ENCODE results near the gene CFAP46. TPM values are rescaled to one million over a fixed set of nuclear protein-coding genes. Genes with fewer than 3 reads are reported as not detected.

CFAP46 gene
- total RNA-seq (2014; rRNA removed; shearing (Covaris generic)), result 2.1 and 2.7 TPM in 2 replicates
- 2.2 and 8.6 TPM in 2 replicates for polyA plus RNA-seq (2014; cell fraction: nucleus; rRNA removed)

- DNase-seq (ENCODE audit: extremely low read depth, low read depth), result peak; percentile 50
Measured at GRCh38 chr10:132942101-132943057, at the start of gene CFAP46. TSS of gene CFAP46 (minus strand) at chr10:132942570. CDS start at chr10:132942484, 86 bp downstream.

GRCh38 chr10:132991706-132992432 is 49.5 kb upstream of the CFAP46 start:
- no peak for DNase-seq (ENCODE audit: extremely low read depth, low read depth)

- no peak for DNase-seq (ENCODE audit: extremely low read depth, low read depth)
Measured at GRCh38 chr10:132990684-132991545, 48.5 kb upstream of the CFAP46 start.

GRCh38 chr10:132989476-132990415 is 47.4 kb upstream of the CFAP46 start:
- DNase-seq (ENCODE audit: extremely low read depth, low read depth), result no peak

GRCh38 chr10:132988988-132989387 is 46.6 kb upstream of the CFAP46 start:
- DNase-seq (ENCODE audit: extremely low read depth, low read depth), result no peak

GRCh38 chr10:132987671-132988571 is 45.6 kb upstream of the CFAP46 start:
- DNase-seq (ENCODE audit: extremely low read depth, low read depth), result peak; percentile 86

- DNase-seq (ENCODE audit: extremely low read depth, low read depth), result no peak
Measured at GRCh38 chr10:132986978-132987377, 44.6 kb upstream of the CFAP46 start.

- no peak for DNase-seq (ENCODE audit: extremely low read depth, low read depth)
Measured at GRCh38 chr10:132986576-132986975, 44.2 kb upstream of the CFAP46 start.

- DNase-seq (ENCODE audit: extremely low read depth, low read depth), result no peak
Measured at GRCh38 chr10:132986076-132986475, 43.7 kb upstream of the CFAP46 start.

GRCh38 chr10:132985546-132985900 is 43.2 kb upstream of the CFAP46 start:
- no peak for DNase-seq (ENCODE audit: extremely low read depth, low read depth)

GRCh38 chr10:132984801-132985545 is 42.6 kb upstream of the CFAP46 start:
- DNase-seq (ENCODE audit: extremely low read depth, low read depth), result peak; percentile 76

- DNase-seq (ENCODE audit: extremely low read depth, low read depth), result no peak
Measured at GRCh38 chr10:132984008-132984295, 41.6 kb upstream of the CFAP46 start.

GRCh38 chr10:132983252-132984007 is 41.1 kb upstream of the CFAP46 start:
- no peak for DNase-seq (ENCODE audit: extremely low read depth, low read depth)

GRCh38 chr10:132982301-132982989 is 40.1 kb upstream of the CFAP46 start:
- no peak for DNase-seq (ENCODE audit: extremely low read depth, low read depth)

- DNase-seq (ENCODE audit: extremely low read depth, low read depth), result no peak
Measured at GRCh38 chr10:132981746-132982145, 39.4 kb upstream of the CFAP46 start.

- no peak for DNase-seq (ENCODE audit: extremely low read depth, low read depth)
Measured at GRCh38 chr10:132981173-132981555, 38.8 kb upstream of the CFAP46 start.
